ENCODE results near the gene UBQLN4.

GRCh38 chr1:156076609-156077429, 23.2 kb upstream of the UBQLN4 start:
- TF ChIP-seq, protein P1, sequence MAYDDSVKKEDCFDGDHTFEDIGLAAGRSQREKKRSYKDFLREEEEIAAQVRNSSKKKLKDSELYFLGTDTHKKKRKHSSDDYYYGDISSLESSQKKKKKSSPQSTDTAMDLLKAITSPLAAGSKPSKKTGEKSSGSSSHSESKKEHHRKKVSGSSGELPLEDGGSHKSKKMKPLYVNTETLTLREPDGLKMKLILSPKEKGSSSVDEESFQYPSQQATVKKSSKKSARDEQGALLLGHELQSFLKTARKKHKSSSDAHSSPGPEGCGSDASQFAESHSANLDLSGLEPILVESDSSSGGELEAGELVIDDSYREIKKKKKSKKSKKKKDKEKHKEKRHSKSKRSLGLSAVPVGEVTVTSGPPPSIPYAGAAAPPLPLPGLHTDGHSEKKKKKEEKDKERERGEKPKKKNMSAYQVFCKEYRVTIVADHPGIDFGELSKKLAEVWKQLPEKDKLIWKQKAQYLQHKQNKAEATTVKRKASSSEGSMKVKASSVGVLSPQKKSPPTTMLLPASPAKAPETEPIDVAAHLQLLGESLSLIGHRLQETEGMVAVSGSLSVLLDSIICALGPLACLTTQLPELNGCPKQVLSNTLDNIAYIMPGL (CRISPR knock-in tag; IDR thresholded peaks at IDR 0.05): no peak
- TF ChIP-seq CTCF (IDR thresholded peaks at IDR 0.05) (no peak), E2F4 (CRISPR knock-in tag; IDR thresholded peaks at IDR 0.05; ENCODE audit: borderline replicate concordance, low read depth) (no peak), ESRRA (CRISPR knock-in tag; IDR thresholded peaks at IDR 0.05; ENCODE audit: borderline replicate concordance) (no peak), SP1 (CRISPR knock-in tag; conservative IDR thresholded peaks at IDR 0.05) (peak; percentile 71), NR1H2 (CRISPR knock-in tag; IDR thresholded peaks at IDR 0.05) (no peak)
- TF ChIP-seq, protein P2, sequence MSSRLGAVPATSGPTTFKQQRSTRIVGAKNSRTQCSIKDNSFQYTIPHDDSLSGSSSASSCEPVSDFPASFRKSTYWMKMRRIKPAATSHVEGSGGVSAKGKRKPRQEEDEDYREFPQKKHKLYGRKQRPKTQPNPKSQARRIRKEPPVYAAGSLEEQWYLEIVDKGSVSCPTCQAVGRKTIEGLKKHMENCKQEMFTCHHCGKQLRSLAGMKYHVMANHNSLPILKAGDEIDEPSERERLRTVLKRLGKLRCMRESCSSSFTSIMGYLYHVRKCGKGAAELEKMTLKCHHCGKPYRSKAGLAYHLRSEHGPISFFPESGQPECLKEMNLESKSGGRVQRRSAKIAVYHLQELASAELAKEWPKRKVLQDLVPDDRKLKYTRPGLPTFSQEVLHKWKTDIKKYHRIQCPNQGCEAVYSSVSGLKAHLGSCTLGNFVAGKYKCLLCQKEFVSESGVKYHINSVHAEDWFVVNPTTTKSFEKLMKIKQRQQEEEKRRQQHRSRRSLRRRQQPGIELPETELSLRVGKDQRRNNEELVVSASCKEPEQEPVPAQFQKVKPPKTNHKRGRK (CRISPR knock-in tag; IDR thresholded peaks at IDR 0.05; ENCODE audit: borderline replicate concordance): no peak

Measured in WTC11 (cell line).